GM19239 (cell line): ENCODE measurements around the gene HEXB.
"Not testable (repeated sequence)": the region's sequence is repeated elsewhere in the genome, so short reads cannot be mapped to it uniquely, and the experiment has no call there.

Experiments used
- DNase-seq: peaks from one replicate; pipeline ENCODE4 v3.0.0; 2011; ENCODE audit warnings: low spot score; ENCODE audit not compliant: insufficient read length
- FAIRE-seq: peaks from 2 replicates; lab custom pipeline; 2011; peaks lifted over from hg19 to GRCh38; lab: Jason Lieb, UNC

The HEXB gene

DNA sequence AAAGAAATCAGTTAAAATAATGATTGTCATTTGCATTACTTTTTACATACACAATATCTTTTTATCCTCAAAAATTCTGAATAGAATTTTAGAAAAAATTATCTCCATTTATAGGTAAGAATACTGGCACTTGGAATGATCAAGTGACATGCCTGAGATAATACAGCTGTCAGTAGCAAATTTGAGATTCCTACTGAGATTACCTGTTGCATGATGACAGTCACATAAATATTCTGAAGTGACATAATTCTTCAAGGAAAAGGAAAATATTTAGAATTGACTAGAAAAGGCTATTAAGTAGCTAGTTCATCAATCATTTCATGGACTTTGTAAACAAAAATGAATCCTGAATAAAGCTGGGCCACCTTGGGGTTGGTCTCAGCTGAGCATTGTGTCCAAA, 29.3 kb upstream of the HEXB start:
- DNase-seq (no peak), FAIRE-seq (no peak)

DNA sequence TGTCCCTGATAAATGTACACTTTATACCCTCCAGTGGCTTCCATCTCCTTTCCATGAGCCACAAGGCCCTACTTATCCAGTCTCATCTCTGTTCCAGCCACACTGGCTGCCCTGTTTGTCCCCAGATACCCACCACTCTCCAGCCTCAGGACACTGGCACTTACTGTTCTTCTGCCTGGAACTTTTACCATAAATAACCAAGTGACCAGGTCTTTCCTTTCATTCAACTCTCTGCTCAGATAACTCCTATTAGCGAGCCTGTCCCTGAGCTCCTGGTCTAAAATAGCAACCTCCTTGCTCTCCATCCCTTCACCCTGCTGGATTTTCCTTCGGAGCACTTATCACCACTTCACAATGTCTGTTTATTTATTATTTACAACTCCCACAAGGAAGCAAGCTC, 27.9 kb upstream of the HEXB start:
- FAIRE-seq, result no peak
- no peak for DNase-seq

DNA sequence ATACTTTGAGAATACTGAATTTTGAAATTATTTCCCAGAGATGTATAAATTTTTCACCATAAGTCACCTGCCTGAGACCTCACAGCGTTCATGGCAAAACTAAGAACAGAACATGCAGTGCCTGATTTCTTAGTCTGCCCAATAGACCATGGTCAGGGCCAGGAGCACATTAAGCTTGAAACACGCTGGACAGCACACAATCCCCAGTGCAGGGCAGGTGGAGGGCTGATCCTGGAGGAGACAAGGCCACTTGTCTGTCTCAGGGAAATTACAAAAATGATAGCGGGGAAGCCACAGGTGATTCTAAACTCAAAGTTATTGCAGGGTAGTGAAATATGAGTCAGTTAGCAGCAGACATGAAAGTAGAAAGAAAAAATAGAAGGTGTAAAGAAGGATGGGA, 25.9 kb upstream of the HEXB start:
- DNase-seq (no peak), FAIRE-seq (no peak)

DNA sequence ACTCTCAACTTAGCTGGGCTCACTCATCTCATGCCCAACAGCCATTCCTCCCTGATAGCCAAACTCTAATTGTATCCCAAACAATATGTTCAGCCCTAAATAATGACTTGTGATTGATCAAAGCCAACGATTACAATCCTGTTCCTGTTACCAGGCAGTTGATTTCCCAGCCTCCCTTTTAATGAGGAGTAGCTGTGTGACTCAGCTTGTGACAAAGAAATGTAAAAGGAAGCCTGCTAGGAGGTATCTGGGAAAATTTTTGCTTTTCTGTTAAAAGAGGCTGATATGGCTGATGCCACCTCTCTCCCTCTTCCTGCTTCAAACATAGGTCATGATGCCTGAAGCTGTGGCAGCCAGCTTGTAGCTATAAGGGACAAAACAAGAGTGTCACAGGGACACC, 24.9 kb upstream of the HEXB start:
- FAIRE-seq (no peak), DNase-seq (no peak)

DNA sequence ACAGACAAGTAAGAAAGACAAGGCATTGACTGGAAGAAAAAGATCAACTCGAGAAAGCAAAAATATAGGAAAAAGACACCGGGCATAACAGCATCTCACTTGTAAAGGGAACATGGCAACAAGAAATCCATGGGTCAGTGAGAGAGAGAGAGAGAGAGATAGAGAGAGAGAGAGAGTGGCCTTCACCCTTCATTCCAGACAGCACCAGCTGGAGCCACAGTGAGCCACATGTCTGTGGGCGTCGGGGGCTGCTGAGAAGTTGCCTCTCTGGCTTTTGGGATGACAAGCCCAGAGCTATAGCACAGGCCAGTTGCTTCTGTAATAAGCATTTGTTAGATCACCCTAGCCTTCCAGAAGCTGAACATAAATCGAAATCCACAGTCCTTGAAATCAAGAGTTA, 24.2 kb upstream of the HEXB start:
- DNase-seq (no peak), FAIRE-seq (no peak)

DNA sequence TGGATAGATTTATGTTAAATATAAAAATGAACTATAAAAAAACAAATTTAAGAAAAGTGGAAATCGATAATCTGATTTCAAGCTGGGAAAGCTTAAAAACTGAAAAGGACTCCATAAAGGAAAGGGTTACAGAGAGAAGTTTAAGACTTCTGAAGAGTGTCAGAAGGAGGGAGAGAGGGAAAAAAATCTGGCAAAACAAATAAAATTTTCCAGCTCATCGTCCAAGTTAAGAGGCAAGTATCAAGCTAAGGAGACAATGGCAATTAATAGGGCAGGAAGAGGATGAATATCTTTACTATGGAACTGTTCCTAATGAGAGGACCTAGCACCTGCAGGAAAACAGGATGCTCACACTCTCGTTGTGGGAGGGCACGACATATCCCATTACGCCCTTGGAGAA, 20.5 kb upstream of the HEXB start:
- no peak for DNase-seq
- FAIRE-seq, result no peak

DNA sequence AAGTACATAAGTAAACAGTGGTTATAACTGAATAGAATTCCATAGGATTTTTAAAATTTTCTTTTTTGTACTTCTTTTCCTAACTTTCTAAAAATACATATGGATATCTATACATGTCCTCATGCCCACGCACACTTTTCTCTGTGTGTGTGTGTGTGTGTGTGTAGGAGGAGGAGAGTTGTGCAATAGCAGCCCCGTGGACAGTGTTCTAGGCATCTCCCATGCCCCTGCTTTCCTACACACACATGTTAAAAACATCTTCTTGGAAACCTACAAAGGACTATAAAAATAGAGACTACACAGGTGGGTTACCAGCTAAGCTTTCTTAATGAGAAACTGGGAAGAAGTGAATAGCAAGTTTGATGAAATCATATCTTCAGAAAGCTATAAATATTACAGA, 19.8 kb upstream of the HEXB start:
- FAIRE-seq, result no peak

DNA sequence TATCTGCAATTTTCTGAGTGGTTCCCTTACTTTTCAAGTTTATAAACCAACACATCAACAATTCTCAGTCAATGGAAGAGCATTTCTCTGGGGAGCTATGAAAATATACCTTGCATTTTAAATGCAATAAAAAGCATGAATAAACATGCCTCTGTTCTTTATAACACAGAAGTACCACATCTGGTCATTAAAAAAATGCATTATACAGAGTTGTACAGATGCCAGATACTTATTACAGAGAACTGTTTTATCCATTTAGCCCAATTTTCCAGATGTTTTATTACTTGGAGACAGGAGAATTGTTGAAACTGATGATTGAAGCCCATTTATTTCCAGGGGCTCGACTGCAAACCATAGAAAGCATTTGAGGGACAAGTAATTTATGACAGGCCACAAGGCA, 19.2 kb upstream of the HEXB start:
- no peak for DNase-seq
- no peak for FAIRE-seq

More for the DNA sequence above, 19.8 kb upstream of the HEXB start:
- no peak for DNase-seq

DNA sequence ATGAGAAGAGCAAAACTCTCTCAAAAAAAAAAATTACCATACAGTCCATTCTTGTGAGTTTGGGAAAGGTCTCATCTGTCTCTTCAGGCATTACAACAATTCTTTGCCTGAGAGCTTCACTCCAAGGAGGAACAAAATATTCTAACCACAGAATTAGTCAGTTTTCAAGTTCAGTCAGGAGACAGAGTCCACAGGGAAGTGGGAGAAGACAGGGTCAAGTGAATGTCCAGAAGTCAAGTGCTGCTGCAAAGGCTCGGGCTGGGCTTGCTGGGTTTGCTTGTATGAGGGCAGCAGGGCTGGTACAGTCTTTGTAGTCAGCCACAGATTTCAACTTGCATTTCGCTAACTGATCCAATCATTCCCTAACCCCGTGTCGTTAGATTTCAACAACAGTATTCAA, 17.6 kb upstream of the HEXB start:
- no peak for DNase-seq
- FAIRE-seq, result no peak

DNA sequence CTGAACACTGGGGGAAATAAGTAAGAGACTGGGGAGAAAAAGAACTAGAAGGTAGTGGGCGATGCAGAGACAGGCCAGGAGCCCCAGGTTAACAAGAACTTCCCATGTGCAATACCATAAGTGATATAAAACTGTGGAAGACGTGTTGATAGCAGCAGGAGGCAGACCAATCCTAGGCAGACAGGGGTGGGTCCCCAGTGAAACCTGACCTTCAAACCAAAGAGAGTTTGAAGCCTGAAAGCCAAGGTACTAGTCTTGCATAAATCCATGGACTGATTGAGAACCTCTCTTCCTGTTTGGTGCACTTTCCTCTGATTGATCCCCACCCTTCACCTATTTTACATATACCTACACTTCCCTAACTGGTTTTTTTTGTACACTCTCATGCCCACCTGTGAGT, 15.2 kb upstream of the HEXB start:
- FAIRE-seq (no peak), DNase-seq (no peak)

DNA sequence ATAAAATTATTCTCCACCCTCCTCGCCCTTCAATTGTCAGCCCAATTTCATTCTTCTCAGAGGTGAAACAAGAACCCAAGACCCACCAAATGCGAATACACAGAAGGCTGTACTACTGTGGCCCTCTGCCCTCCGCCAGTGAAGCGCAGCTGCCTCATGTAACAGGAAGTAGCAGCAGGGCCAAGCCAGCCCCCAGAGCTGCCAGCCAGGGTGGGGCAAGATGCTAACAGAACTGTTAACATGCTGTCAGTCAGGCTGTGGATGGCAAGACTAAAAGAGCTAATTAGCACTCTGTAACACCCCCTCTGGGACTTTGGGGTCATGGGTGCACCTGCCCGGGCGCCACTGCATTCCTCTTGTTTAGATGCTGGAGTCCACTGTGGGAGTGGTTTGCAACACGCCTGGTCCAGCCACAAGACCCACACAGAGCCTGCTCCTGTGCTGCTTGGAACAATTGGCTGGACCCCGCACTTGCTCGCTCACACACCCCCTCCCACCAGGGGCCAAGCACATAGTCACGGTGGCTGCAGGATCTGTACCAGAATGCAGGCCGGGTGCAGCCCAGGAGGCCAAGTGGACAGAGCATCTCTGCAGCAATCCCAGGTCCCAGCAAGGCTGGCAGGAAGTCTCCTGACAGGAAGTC, 14.5 kb upstream of the HEXB start:
- no peak for FAIRE-seq
- DNase-seq, result no peak

DNA sequence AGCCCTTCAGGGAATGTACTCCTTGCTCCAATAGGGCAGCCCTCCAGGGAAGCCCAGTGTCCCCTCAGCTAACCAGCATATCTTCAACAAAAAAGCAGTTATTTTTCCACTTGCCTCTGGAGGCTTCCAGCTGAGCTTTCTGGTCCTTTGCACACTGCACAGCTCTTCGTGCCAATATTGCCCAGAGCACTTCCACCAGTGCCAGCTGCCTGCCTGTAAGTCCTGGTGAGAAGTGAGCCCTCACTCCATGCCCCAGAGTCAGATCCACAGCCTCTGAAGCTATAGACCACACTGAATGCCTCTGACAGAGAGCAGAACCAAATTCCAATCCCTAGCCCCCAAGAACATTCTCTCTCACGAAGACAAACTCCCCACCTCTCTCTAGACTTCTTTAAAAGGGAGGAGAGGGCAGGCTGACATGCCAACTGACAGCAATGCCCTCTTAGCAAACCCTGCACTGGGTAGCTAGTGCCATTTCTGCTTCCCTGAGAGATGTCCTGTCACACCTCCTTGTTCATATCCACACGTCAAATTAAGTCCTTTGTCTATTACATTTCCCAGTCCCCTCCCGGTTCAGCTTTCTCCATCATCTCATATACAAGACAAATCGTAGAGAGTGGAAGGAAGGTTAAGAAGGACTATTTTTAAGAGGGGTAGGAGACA, 12.7 kb upstream of the HEXB start:
- no peak for DNase-seq
- no peak for FAIRE-seq

DNA sequence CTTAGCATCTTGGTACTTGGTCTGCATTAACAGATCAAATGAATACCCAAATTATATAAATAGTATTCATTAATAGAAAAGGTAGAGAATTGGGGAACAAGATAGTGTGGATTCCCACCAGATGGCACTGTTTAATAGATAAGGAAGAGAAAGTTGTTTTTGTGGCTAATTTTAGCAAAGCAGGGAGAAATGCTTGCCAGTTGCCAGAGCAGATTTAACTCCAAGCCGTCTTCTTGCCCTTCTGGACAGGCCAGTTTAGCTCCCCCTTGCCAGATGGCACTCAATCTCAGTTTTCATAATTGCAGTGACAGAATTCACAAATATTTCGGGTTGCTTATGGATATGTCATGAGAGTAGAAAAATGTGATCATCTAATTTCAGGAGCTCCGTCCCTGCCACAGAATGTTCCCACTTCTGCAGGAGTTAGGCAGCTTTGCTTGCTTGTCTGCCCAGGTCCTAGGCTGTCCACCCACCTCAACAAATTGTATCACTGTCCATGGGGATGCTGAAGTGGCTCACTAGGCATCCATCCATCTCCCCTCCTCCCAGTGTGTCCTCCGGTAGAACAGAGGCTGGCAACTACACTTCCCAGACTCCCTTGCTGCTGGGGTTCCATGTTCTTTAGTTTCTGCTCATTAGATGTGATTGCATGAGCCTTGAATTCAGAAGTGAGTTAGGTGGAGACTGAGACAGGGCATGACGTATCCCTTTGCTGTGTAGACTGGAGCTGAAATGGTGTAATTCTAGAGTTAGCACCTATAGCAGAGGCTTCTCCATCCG, 11.8 kb upstream of the HEXB start:
- FAIRE-seq, result no peak
- no peak for DNase-seq

DNA sequence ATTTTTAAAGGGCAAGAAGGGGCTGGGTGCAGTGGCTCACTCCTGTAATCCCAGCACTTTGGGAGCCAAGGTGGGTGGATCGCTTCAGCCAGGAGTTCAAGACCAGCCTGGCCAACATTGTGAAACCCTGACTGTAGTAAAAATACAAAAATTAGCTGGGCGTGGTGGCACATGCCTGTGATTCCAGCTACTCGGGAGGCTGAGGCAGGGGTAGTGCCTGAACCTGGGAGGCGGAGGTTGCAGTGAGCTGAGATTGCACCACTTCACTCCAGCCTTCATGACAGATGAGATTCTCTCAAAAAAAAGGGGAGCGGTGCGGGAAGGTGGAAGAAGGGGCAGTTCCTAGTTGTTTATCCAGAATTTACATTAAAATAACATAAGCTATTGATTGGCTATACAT, 8.6 kb upstream of the HEXB start:
- not testable (repeated sequence) for DNase-seq, FAIRE-seq

DNA sequence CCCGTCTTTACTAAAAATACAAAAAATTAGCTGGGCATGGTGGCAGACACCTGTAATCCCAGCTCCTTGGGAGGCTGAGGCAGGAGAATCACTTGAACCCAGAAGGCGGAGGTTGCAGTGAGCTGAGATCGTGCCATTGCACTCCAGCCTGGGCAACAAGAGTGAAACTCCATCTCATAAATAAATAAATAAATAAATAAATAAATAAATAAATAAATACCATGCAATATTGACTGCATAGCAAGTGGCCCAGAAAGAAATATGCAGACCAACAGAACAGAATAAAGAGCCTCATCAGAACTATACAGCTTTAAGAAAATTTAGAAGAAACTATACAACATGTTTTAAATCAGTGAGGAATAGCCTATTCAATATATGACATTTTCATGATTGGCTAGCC, 6.9 kb upstream of the HEXB start:
- DNase-seq, FAIRE-seq: not testable (repeated sequence)

DNA sequence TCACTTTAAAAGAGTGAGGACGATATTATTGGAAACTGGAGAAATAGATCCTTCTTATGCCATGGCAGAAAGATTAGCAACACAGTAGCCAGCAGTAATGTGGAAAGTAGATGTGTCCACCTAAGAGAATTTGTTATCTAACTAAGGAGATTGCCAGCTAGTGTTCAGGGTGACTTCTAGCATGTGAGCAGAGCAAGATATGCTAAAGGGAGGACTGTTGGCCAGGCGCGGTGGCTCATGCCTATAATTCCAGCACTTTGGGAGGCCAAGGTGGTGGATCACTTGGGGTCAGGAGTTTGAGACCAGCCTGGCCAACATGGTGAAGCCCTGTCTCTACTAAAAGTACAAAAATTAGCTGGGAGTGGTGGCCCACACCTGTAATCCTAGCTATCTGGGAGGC, 5.7 kb upstream of the HEXB start:
- not testable (repeated sequence) for FAIRE-seq, DNase-seq

DNA sequence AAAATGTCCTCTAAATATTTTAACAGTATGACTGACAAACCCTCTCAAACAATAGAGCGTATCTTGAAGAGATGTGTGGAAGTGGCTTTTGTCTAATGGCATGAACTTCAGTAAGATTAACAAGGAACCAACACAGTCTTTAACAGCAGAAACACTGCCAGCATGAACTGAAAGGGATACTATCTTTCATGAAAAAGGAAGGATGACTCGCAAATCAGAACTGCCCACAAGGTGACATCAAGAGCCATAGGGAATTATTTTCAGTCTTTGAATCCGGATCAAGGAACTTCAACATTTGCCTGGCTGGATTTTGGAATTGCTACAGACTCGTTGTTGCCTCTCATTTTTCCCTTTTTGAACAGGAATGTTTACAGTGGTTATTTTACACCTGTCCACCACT, 5.1 kb upstream of the HEXB start:
- DNase-seq (no peak), FAIRE-seq (no peak)

DNA sequence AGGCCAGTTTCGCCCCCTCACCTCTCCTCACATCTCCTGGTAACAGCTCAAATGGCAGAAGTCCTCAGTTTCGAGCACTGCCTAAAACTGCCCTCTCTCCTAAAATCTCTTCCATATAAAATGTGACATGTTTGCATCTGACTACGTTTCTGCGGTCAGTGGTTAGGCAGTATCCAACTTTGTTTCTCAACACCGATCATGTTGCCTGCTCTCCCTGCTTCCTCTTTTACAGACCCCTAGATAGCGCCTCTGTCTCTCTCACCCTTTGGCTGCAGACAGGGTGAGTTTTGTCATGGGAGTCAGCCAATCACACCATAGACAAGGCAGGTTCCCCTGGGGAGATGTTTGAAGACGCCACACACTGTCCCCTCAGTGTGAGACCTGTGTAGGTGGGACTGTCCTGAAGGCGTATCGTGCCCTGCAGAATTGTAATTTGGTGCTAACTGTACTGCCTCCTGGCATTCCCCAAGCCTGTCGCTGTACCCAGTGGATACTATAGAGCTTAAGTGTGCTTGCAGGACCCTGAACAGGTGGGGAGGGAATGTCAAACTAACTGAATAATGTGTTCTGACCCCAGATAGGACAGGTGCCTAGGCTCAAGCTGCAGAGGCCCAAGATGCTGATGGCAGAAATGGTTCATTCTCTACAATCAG, 1.1 kb downstream of the HEXB start:
- DNase-seq (peak; percentile 35), FAIRE-seq (peak; percentile 79)

DNA sequence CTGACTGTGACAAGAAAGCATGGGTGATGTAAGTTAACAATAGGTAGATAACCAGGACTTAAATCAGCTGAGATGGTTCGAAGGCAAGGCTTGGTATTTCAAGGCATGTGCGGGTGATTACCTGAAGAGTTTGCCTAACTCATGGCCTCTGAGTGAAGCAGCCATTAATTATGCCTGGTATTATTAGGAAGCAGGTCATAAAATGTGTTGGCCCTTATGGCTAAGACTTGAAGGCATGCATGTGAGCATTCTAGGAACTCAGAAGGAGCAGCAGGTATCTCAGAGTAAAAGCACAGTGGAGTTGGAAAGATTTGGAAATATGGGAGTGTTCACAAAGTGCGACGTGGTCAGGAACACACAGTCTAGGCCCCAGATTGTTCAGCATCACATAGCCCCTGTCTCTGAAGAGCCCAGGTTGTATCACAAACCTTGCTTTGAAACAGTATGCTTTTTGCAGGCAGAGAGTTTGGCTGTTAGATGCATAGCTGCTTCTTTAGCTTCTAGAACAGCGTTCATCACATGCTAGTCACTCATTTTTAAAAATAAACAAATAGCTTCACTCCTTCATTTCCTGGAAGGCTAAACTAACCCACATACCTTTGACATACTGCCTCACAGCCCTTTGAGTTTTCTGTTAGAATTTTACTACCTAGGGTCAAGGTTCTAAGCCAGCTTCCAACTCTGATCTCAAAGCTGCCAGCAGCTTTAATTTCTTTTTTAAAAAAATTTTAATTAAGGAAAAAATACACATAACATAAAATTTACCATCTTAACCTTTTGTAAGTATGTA, 2.1 kb downstream of the HEXB start:
- FAIRE-seq (peak; percentile 35), DNase-seq (no peak)

DNA sequence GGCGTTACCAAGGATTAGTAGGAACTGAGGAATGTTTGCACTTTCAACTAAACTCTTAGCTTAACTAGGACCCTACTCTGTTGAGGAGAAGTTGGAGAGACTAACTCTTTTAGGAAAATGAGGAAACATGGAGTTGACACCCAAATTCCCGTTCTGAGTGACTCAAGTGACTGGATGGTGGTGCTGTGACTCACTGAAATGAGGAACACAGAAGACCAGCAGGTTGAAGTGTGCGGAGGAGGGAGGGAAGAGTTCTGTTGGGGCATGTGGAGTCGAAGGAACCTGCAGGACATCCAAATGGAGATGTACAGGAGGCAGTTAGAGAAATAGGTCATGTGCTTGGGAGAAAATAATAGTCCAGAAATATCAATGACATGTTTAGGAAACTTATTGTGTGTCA, 8.2 kb downstream of the HEXB start:
- no peak for DNase-seq
- FAIRE-seq, result no peak
